Caco-2 (cell line): ENCODE results near the gene PHACTR1. TPM values are rescaled to one million over a fixed set of nuclear protein-coding genes. Genes with fewer than 3 reads are reported as not detected.

Source experiments
- BruUV-seq: library from RNA; stranded (reverse); fragments of 400-500 nt; replicated peaks from 2 replicates; lab custom pipeline; 2021; lab: Mats Ljungman, UMichigan
- CTCF ChIA-PET: fragments of 300-600 bp; sonication (Branson Sonifier 250); formaldehyde crosslinking; loops from one replicate; lab custom pipeline; 2022; ENCODE audit warnings: antibody characterized with exemption; lab: Charles Lee
- POLR2A ChIA-PET: fragments of 300-600 bp; sonication (Branson Sonifier 250); formaldehyde crosslinking; loops from one replicate; lab custom pipeline; 2022; ENCODE audit warnings: antibody characterized with exemption; lab: Charles Lee
- DNase-seq, 2 experiments: peaks; one replicate each; pipeline versions ENCODE4 v3.0.0 to v3.0.0-alpha.2; 2020 to 2022
- H3K27me3 ChIP-seq: replicated peaks from 2 replicates; pipeline ENCODE4 v1.6.0; 2011; ENCODE audit warnings: low read length; ENCODE audit not compliant: control insufficient read depth, insufficient read depth
- H3K36me3 ChIP-seq: 2 replicates; pipeline ENCODE4 v1.5.1; 2011; ENCODE audit warnings: low read length; ENCODE audit not compliant: control insufficient read depth, insufficient read depth
- H3K4me1 ChIP-seq: fragments of 250-450 bp; sonication (Bioruptor Pico); 2 replicates; pipeline ENCODE4 v1.5.1; 2020; ENCODE audit warnings: mild to moderate bottlenecking
- H3K4me3 ChIP-seq: 2 replicates; pipeline ENCODE4 v1.5.1; 2011; ENCODE audit warnings: low read depth, mild to moderate bottlenecking, control low read depth, low read length
- H3K9me3 ChIP-seq: fragments of 250-450 bp; sonication (Bioruptor Pico); 2 replicates; pipeline ENCODE4 v1.5.1; 2020; ENCODE audit warnings: mild to moderate bottlenecking, moderate library complexity
- H3K27ac Mint-ChIP-seq: one replicate; pipeline ENCODE4 v1.8.0; 2022; ENCODE audit warnings: mixed read lengths; ENCODE audit not compliant: unreplicated experiment
- H3K27me3 Mint-ChIP-seq: one replicate; pipeline ENCODE4 v1.8.0; 2022; ENCODE audit warnings: mixed read lengths; ENCODE audit not compliant: insufficient read depth, unreplicated experiment
- H3K36me3 Mint-ChIP-seq: one replicate; pipeline ENCODE4 v1.8.0; 2022; ENCODE audit warnings: mild to moderate bottlenecking, mixed read lengths; ENCODE audit not compliant: insufficient read depth, unreplicated experiment
- H3K4me1 Mint-ChIP-seq: one replicate; pipeline ENCODE4 v1.8.0; 2022; ENCODE audit warnings: low read depth, mixed read lengths; ENCODE audit not compliant: unreplicated experiment
- H3K4me3 Mint-ChIP-seq: one replicate; pipeline ENCODE4 v1.8.0; 2022; ENCODE audit warnings: mild to moderate bottlenecking, moderate library complexity, mixed read lengths; ENCODE audit not compliant: unreplicated experiment
- H3K9me3 Mint-ChIP-seq: one replicate; pipeline ENCODE4 v1.8.0; 2022; ENCODE audit warnings: mixed read lengths; ENCODE audit not compliant: unreplicated experiment
- CTCF ChIP-seq, 2 experiments: fragments of 200-600 bp in 1 of 2; IDR thresholded peaks; 1 replicate in 1 of 2; 2 replicates in 1 of 2; pipeline versions ENCODE4 v1.5.1 to v1.8.0; 2011 to 2022; ENCODE audit warnings: antibody characterized with exemption in 1 of 2, control low read depth in 1 of 2, inconsistent platforms in 1 of 2, low read depth in 1 of 2, low read length in 1 of 2, mild to moderate bottlenecking in 1 of 2, moderate library complexity in 1 of 2; ENCODE audit not compliant: insufficient read depth in 1 of 2, severe bottlenecking in 1 of 2, unreplicated experiment in 1 of 2
- intact Hi-C: fragments of 100-400 bp; cut with micrococcal nuclease; formaldehyde crosslinking; loops from one replicate; pipeline ENCODE4 v1.10.0; 2022; ENCODE audit not compliant: unreplicated experiment
- total RNA-seq: library from RNA; stranded (reverse); gene quantifications from 2 replicates; pipeline ENCODE4 v1.2.3, GENCODE V29; 2022

PHACTR1 gene
- total RNA-seq, 1 experiment from 2014 or later, result 0.41 TPM

- H3K4me1 ChIP-seq, result no peaks in the 10 kb centered on the region
- H3K9me3 ChIP-seq, result no peaks in the 10 kb centered on the region
- no TSS peak for BruUV-seq
- Mint-ChIP-seq H3K9me3 (no peaks in the 10 kb centered on the region), H3K27ac (no peak overlapping the region), H3K27me3 (peaks cover 14% of the 10 kb centered on the region), H3K4me1 (no peaks in the 10 kb centered on the region), H3K36me3 (no peaks in the 10 kb centered on the region), H3K4me3 (no peak overlapping the region)
- no peak for DNase-seq
- ChIA-PET CTCF (no interaction called here), POLR2A (no interaction called here)
- H3K4me3 ChIP-seq, result no peak overlapping the region
- intact Hi-C loops, result no loop called here
- H3K27me3 ChIP-seq, result no peaks in the 10 kb centered on the region
- no peak for TF ChIP-seq CTCF (IDR thresholded peaks at IDR 0.05; ENCODE audit: insufficient read depth in 1 of 2, low read depth in 1 of 2, low read length in 1 of 2, severe bottlenecking in 1 of 2, unreplicated experiment in 1 of 2)
- H3K36me3 ChIP-seq, result no peaks in the 10 kb centered on the region
Measured at GRCh38 chr6:12710921-12711320, 5.6 kb upstream of the PHACTR1 start.

- ChIA-PET POLR2A (no interaction called here), CTCF (no interaction called here)
- Mint-ChIP-seq H3K9me3 (no peaks in the 10 kb centered on the region), H3K27ac (no peak overlapping the region), H3K27me3 (peaks cover 17% of the 10 kb centered on the region), H3K4me3 (no peak overlapping the region), H3K36me3 (no peaks in the 10 kb centered on the region), H3K4me1 (peaks cover 7% of the 10 kb centered on the region)
- Histone ChIP-seq H3K9me3 (no peaks in the 10 kb centered on the region), H3K4me3 (no peak overlapping the region), H3K36me3 (no peaks in the 10 kb centered on the region), H3K27me3 (no peaks in the 10 kb centered on the region), H3K4me1 (peaks cover 14% of the 10 kb centered on the region)
- intact Hi-C loops, result no loop called here
- TF ChIP-seq CTCF (IDR thresholded peaks at IDR 0.05; ENCODE audit: insufficient read depth in 1 of 2, low read depth in 1 of 2, low read length in 1 of 2, severe bottlenecking in 1 of 2, unreplicated experiment in 1 of 2), result no peak
- no peak for DNase-seq
- BruUV-seq, result no TSS peak
Measured at GRCh38 chr6:12714022-12714421, 2.5 kb upstream of the PHACTR1 start.

- H3K4me3 Mint-ChIP-seq, result no peak overlapping the region
- intact Hi-C loops, result no loop called here
- ChIA-PET POLR2A (no interaction called here), CTCF (no interaction called here)
- no peaks in the 10 kb centered on the region for H3K9me3 Mint-ChIP-seq
- H3K9me3 ChIP-seq, result no peaks in the 10 kb centered on the region
- H3K36me3 ChIP-seq, result no peaks in the 10 kb centered on the region
- DNase-seq, result no peak
- BruUV-seq, result no TSS peak
- no peaks in the 10 kb centered on the region for H3K36me3 Mint-ChIP-seq
- no peak overlapping the region for H3K4me3 ChIP-seq
- no peak overlapping the region for H3K27ac Mint-ChIP-seq
- peaks cover 20% of the 10 kb centered on the region for H3K27me3 Mint-ChIP-seq
- TF ChIP-seq CTCF (IDR thresholded peaks at IDR 0.05; ENCODE audit: insufficient read depth in 1 of 2, low read depth in 1 of 2, low read length in 1 of 2, severe bottlenecking in 1 of 2, unreplicated experiment in 1 of 2), result no peak
- no peaks in the 10 kb centered on the region for H3K27me3 ChIP-seq
- peaks cover 7% of the 10 kb centered on the region for H3K4me1 Mint-ChIP-seq
- H3K4me1 ChIP-seq, result peaks cover 14% of the 10 kb centered on the region
Measured at GRCh38 chr6:12715437-12715836, 1.1 kb upstream of the PHACTR1 start.
